HG03558 (cell line): Measurements from ENCODE around the gene DCAF7.

Source experiments
- ATAC-seq: cut with Tn5 transposase; IDR thresholded peaks from one replicate; pipeline ENCODE4 v1.9.1; 2021; ENCODE audit warnings: moderate number of reproducible peaks; ENCODE audit not compliant: unreplicated experiment; ENCODE audit errors: extremely low read depth

DCAF7 gene

GRCh38 chr17:63523253-63523855 is 26.9 kb upstream of the DCAF7 start, which contains the start of gene KCNH6:
Gene KCNH6 (plus strand): TSS chr17:63523358. CDS start chr17:63523414, 56 bp downstream.
- no peak for ATAC-seq

- ATAC-seq: no peak
Measured at GRCh38 chr17:63524051-63524450, 26.2 kb upstream of the DCAF7 start.

- no peak for ATAC-seq
Measured at GRCh38 chr17:63525190-63525946, 24.9 kb upstream of the DCAF7 start.

DNA sequence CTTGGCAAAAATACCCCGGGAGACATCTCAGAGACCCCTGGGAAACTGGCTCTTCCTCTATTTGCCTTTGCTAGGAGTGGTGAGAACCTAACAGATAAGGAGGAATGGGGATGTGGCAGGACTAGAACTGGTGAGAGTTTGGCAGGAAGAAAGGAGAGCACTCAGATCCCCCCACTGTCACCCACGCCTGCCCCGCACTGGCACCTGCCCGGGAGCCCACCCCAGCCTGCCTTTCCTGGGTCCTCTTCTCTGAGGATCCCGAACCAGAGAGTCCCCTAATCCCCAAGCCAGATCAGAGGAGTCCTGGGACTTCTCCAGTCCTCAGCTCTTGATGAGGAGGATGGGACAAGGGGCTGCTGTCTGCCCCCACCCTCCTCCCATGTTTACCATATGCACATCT is 23.4 kb upstream of the DCAF7 start:
- ATAC-seq: no peak

GRCh38 chr17:63528183-63528582 is 22.1 kb upstream of the DCAF7 start:
- ATAC-seq: no peak

DNA sequence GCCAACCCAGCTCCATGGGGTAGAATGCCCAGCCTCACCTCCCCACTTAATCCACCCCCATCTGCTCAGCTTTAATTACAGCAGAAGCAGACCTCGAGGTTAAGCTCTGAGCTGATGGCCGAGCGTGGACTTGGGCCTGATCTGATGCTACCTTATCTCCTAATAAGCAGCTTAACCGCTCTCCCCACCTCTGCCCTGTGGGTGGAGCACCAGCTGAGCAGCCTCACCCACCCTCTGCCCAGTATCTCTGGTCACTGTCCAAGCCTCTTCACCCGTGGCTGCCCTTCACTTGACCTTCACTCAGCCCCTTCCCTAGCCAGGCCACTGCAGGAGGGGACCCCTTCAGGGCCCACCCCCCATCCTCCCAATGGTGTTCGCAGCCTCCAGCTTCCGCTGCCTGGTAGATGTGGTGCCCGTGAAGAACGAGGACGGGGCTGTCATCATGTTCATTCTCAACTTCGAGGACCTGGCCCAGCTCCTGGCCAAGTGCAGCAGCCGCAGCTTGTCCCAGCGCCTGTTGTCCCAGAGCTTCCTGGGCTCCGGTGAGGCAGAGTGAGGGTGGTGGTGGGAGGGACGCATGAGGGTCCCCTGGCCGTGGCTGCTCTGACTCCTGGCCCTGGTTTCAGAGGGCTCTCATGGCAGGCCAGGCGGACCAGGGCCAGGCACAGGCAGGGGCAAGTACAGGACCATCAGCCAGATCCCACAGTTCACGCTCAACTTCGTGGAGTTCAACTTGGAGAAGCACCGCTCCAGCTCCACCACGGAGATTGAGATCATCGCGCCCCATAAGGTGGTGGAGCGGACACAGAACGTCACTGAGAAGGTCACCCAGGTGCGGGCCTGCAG is 20.3 kb upstream of the DCAF7 start:
- ATAC-seq: no peak

GRCh38 chr17:63530557-63531021 is 19.7 kb upstream of the DCAF7 start:
- no peak for ATAC-seq

GRCh38 chr17:63531022-63531965 is 19.0 kb upstream of the DCAF7 start:
- ATAC-seq: no peak

DNA sequence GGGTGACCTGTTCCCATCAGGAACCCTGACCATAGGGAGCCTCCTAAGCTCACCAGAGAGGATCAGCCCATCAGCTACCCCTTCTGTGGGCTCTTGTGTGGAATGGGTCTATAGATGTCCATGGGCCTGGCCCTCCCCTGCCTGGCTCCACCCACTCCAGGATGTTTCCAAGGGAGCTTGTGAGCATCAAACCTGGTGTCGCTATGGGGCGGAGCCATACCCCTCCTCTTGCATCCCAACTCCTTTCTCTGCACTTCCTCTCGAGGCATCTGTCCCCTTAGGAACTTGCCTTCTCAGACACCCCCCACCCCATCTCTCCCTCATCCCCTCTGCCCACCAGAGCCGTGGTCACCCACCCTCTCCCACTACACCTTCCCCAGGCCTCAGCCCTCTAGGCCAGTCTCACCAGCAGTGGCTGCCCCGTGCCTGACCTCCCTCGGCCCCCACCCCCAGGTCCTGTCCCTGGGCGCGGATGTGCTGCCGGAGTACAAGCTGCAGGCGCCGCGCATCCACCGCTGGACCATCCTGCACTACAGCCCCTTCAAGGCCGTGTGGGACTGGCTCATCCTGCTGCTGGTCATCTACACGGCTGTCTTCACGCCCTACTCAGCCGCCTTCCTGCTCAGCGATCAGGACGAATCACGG is 16.7 kb upstream of the DCAF7 start:
- ATAC-seq: no peak

GRCh38 chr17:63534078-63534570 is 16.2 kb upstream of the DCAF7 start:
- no peak for ATAC-seq

DNA sequence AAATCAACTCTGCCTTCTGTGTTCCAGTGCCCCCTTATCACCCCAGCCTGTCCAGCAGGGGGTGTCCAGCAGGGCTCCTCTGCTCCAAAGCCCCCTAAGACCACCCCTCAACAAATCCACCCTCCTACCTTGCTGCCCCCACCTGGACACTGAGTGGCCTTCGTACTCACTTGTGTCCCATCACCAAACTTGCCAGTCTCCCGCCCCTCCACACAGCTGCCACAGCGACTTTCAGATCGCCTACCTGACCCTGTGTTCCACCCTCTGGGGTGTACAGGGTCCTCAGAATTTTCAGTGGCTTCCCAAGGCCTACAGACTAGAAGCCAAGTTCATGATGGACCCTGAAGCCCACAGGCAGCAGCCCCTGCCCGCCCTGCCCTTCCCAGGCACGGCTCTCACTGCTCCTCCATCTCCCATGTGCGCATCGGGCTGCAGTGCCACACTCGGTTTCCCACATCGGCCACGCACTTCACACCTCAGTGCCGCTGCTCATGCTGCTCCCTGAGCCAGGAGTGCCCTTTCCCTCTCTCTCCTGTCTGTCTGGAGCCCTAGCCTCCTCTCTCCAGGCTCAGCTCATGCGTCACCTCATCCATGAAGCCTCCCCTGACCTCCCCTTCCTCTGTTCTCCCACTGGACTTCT is 15.3 kb upstream of the DCAF7 start:
- ATAC-seq: no peak

DNA sequence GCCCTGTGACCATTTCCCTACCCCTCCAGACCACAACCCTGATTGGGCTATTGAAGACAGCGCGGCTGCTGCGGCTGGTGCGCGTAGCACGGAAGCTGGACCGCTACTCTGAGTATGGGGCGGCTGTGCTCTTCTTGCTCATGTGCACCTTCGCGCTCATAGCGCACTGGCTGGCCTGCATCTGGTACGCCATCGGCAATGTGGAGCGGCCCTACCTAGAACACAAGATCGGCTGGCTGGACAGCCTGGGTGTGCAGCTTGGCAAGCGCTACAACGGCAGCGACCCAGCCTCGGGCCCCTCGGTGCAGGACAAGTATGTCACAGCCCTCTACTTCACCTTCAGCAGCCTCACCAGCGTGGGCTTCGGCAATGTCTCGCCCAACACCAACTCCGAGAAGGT is 14.6 kb upstream of the DCAF7 start:
- no peak for ATAC-seq

GRCh38 chr17:63537001-63537400 is 13.3 kb upstream of the DCAF7 start:
- no peak for ATAC-seq

DNA sequence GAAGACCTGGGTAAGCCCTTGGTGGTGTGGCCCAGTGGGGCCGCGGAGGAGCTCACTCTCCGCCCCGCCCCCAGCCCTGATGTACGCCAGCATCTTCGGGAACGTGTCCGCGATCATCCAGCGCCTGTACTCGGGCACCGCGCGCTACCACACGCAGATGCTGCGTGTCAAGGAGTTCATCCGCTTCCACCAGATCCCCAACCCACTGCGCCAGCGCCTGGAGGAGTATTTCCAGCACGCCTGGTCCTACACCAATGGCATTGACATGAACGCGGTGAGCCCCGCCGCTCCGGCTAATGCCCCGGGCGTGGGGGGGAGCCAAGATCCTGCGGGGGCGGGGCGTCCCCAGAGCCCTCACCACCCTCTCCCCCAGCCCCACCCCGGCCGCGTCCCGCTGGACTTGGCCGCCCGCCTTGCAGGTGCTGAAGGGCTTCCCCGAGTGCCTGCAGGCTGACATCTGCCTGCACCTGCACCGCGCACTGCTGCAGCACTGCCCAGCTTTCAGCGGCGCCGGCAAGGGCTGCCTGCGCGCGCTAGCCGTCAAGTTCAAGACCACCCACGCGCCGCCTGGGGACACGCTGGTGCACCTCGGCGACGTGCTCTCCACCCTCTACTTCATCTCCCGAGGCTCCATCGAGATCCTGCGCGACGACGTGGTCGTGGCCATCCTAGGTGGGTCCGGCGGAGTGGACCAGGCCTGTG is 12.1 kb upstream of the DCAF7 start:
- ATAC-seq: no peak

GRCh38 chr17:63538693-63539595 is 11.3 kb upstream of the DCAF7 start:
- ATAC-seq: no peak

- ATAC-seq: no peak
Measured at GRCh38 chr17:63540590-63540989, 9.7 kb upstream of the DCAF7 start.

DNA sequence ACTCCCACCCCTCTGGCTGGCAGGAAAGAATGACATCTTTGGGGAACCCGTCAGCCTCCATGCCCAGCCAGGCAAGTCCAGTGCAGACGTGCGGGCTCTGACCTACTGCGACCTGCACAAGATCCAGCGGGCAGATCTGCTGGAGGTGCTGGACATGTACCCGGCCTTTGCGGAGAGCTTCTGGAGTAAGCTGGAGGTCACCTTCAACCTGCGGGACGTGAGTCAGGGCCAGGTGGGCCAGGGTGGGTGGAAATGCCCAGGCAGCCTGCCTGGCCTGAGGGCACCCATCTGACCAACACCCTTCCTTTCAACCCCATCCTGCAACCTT is 8.1 kb upstream of the DCAF7 start:
- ATAC-seq: no peak
